Stomach (tissue), 4 donors: ENCODE results near the gene TUT4.

Source experiments
- EP300 ChIP-seq: sonication (generic); formaldehyde crosslinking; IDR thresholded peaks from one replicate; pipeline ENCODE4 v1.6.1; 2017; ENCODE audit warnings: antibody characterized with exemption
- POLR2A ChIP-seq, 4 donors: fragments of 450-650 bp; IDR thresholded peaks; one replicate each; pipeline ENCODE4 v1.6.1; 2016; ENCODE audit warnings: antibody characterized with exemption in 4 of 4, control low read depth in 2 of 4, mild to moderate bottlenecking in 1 of 4, moderate library complexity in 1 of 4
- POLR2AphosphoS5 ChIP-seq, 3 donors: sonication (generic); formaldehyde crosslinking; IDR thresholded peaks; one replicate each; pipeline ENCODE4 v1.6.1; 2016; ENCODE audit warnings: antibody characterized with exemption in 3 of 3
- TF ChIP-seq, protein P1 (sequence below), 7 experiments: fragments of 450-650 bp in 4 of 7; fragments of 200-600 bp in 3 of 7; sonication (generic) in 3 of 7; IDR thresholded peaks; one replicate each; pipeline ENCODE4 v1.5.1; 2016 to 2019; ENCODE audit warnings: antibody characterized with exemption in 7 of 7, control low read depth in 2 of 7, mild to moderate bottlenecking in 1 of 7

DNA sequence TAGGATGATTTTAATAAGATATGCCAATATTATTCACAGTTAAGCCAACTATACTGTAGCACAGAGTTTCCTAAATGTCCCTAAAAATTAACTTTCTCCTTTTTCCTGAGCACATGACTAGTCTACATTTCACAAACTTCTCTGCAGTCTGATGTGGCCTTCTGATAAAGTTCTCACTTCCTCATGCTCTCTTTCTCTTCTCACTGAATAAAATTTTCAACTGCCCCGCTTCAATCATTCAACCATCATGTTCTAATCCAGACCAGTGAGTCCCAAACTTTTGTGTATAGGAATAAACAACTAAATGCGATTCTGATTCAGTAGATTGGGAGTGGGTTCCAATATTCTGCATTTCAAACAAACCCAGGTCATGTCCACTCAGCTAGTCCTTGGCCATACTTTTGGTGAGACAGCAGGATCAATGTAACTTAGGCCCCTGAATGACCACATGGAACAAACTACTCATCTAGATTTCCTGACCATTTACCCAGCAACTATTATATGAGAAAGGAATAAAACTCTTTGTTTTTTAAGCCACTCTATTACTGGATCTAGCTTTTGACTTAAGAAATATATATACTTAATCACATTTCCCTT lies 20.1 kb downstream of the TUT4 start:
- TF ChIP-seq, protein P1, sequence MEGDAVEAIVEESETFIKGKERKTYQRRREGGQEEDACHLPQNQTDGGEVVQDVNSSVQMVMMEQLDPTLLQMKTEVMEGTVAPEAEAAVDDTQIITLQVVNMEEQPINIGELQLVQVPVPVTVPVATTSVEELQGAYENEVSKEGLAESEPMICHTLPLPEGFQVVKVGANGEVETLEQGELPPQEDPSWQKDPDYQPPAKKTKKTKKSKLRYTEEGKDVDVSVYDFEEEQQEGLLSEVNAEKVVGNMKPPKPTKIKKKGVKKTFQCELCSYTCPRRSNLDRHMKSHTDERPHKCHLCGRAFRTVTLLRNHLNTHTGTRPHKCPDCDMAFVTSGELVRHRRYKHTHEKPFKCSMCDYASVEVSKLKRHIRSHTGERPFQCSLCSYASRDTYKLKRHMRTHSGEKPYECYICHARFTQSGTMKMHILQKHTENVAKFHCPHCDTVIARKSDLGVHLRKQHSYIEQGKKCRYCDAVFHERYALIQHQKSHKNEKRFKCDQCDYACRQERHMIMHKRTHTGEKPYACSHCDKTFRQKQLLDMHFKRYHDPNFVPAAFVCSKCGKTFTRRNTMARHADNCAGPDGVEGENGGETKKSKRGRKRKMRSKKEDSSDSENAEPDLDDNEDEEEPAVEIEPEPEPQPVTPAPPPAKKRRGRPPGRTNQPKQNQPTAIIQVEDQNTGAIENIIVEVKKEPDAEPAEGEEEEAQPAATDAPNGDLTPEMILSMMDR (IDR thresholded peaks at IDR 0.05): no peak
- TF ChIP-seq POLR2A (IDR thresholded peaks at IDR 0.05): no peak
- no peak for TF ChIP-seq POLR2AphosphoS5 (IDR thresholded peaks at IDR 0.05)
- TF ChIP-seq EP300: no peak
